GM19455 (cell line): Measurements from ENCODE around the gene ST7.
A peak's percentile ranks its signal among the peaks of the same experiment; 100 is the strongest.

Experiments
- ATAC-seq: cut with Tn5 transposase; IDR thresholded peaks from one replicate; pipeline ENCODE4 v1.9.1; 2021; ENCODE audit not compliant: unreplicated experiment

The ST7 gene

DNA sequence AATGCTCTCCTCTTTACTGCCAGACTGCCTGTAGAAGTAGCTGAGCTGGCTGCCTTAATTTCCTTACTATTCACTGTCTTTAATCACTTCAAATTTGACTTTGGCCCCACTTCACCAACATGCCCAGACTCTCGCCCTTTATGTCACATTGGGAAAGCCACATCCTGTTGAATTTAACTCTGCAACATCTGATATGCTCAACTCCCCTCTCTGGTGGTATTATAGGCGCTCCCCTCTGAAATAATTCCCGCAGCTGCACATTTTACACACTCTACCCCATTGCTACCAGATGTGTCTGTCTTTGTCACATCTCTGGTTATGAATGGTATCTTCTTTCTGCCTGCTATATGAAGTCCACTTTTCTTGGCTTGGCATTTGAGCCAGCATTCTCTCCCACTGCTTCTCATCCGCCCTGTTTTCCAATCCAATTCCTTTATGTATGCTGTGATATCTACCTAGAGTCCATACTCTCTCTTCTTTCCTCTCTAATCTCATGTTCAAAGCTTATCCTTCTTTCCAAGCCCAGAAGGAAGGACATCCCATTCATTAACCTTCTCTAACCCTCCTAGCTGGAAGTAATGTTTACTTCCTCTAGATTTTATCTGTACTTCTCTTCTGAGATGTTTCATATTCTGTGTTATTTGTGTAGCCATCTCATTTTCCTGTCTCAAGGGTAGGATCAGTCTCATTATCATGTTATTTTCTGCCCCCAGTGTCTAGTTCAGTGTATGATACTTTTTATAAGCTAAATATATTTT is 134.5 kb downstream of the ST7 start:
- ATAC-seq, result no peak

DNA sequence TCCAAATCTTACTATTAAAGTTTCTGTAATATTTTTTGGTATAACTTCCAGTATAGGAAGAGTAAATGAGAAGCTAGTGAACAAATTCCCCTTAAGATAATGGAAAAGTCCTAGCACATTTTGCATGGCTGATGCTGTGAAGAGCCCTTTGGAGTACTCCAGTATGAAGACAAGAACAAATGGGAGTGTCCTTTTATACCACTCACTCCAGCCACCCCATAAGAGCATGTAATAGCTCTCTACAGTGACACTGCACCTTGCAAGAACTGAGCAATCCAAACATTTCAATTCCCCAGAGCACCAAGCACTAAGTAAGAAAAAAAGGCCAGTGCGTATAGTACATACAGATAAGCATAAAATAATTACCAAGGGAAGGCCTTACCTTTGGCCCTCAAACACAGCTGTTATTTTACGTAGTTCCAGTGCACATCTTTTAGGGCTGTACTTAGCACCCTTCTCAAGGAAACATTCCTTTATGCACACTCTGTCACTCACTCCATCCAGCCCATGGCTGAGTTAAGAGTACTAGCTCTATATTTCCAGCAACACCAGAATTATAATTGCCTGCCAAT is 135.4 kb downstream of the ST7 start:
- no peak for ATAC-seq

DNA sequence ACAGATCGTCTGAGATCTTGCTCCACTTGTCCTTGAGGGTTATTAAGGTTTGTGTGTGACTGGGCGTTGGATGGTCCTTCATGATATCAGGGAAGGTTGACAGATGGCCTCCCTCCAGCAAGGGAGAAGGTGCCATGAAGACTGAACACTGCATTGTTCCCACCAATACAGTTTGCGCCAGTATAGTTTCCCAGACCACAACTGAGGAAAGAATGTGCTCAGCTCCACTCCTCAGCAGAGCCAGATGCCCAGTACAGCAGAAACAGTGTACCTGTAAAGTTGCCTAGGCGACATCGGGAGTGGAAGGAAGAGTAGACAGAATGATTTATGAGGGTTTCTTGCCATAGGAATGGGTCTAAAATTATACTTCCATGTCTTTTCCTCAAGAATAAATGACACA is 137.5 kb downstream of the ST7 start:
- ATAC-seq, result no peak

DNA sequence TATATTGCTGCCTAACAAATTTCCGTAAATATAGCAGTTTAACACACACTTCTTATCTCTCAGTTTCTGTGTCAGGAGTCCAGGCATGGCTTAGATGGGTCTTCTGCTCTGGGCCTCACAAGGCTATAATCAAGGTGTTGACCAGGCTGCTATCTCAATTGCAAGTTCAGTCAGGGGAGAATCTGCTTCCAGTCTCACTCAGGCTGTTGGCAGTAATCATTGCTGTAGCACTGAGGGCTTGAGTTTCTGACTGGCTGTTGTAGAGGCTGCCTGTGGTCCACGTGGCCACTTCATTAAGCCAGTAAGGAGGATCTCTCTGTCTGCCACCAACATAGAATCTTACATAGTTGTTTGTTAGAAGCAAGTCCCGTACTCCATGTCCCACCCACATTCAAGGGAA is 138.4 kb downstream of the ST7 start:
- no peak for ATAC-seq

DNA sequence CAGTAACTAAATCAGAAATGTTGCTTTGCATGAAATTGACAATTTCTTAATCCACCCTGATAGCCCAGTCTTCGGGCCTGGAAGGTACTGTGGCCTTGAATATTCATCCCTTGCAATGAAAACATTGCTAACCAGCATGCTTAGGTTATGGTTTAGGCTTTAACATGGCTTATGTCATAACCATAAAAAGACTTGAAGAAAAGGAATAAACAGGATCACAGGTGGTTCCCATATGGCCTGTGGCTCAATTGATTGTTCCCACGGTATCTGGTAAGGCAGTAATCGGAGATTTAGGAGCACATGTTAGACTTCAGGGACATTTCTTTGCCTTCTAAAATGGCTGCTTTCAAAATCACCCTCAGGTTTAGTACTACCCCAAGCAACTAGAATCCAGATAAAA is 139.5 kb downstream of the ST7 start:
- no peak for ATAC-seq

DNA sequence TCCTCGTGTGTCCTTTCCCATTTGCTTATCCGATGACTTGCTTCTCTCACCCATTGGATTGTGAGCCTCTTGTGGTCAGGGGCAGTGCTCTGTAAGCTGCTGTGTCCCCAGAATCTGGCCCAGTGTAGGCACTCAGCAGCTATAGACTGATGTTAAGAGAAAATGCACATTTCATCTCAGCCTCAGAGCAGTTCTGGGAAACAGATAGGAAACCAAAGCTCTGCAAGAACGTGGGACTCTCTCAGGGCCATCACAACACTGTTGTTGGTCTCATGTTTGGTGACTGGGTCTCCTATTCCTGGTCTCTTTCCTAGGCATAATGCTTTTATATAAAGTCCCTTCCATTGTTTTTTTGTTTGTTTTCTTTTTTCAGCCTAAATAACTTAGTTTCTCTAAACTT is 141.2 kb downstream of the ST7 start:
- ATAC-seq, result no peak

DNA sequence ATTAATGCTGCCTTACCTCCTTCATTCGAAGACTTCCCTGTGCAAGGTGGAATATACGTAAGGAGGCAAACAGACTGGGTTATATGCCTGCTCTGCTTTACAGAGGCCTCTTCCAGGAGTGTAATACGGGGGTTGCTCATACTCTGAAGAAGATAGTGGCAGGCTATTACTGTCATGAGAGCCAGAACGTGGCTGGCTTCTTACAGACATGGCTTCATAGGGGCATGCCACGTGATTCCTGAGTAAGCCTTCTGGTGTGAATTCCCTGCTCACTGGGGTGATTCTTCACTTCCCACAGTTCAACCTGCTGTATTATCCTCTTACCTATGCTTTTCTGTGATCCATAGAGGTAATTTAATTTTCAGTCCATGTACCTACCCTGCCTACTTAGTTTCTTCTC is 141.8 kb downstream of the ST7 start:
- no peak for ATAC-seq

DNA sequence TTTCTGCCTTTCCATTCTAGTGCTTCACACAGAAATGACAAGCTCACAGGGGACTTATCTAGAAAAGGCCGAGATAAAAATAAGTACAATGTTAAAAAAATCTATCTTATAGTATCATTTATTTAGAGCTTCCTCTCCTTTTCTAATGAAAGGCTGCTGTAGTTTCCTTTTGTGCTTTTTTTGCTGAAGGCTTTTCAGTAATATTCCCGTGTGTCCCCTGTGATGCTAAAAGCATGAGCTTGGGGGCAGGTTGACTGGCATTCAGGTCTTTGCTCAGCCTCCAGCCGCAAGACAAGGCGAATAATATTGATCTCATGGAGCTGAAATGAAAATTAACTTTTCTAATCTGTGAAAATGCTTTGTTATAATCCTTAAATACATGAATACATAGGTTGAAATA is 143.0 kb downstream of the ST7 start:
- ATAC-seq, result no peak

DNA sequence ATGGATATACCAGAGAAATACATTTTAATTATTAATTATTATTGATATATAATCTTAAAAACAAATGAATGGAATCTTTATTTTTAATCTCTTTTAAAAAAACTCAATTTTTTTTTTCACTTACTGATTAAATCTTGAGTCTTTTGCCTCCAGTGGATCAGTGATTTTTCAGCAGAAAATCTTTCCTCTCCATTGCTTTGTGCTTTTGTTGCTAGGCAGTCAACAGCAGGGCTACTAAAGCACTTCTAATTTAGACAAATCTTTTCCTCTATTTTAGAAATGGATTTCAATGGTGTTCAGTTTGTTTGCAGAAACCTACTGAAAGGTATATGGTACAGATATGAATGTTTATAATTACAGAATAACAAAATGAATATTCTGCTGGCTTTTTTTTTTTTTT is 143.6 kb downstream of the ST7 start:
- ATAC-seq, result no peak

DNA sequence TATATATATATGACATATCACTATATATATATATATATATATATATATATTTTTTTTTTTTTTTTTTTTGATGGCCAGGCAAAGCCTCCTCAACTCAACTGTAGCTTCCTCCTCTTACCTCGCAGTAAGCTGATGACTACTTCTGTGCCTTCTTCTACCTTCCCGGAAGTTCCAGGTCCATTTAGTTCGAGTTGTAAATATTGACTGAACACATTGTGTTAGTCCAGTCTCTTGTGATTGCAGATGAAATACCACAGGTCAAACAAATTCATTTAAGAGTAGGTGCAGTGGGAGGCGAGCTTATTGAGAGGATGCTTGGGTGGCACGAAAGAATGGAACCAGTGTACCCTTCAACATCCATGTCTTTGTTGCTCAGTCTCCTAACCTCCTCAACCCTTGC is 144.6 kb downstream of the ST7 start:
- no peak for ATAC-seq

DNA sequence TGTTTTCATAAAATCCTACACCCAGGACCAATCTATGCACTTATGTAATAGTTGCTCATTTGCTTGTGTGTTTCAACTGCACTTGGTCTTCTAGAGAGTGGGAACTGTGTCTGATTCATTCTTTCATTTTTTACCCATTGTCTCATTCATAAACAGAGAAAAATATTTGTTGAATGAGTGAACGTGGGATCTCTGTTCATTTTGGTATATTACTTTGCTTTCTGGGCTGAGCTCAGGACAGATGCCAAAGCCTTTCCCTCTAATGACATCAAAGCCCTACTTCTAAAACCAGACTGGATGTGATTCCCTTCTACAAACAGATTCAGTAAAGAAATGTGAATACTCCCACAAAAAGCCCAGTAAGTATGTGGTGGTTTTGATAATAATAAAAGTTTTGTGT is 145.2 kb downstream of the ST7 start:
- no peak for ATAC-seq

DNA sequence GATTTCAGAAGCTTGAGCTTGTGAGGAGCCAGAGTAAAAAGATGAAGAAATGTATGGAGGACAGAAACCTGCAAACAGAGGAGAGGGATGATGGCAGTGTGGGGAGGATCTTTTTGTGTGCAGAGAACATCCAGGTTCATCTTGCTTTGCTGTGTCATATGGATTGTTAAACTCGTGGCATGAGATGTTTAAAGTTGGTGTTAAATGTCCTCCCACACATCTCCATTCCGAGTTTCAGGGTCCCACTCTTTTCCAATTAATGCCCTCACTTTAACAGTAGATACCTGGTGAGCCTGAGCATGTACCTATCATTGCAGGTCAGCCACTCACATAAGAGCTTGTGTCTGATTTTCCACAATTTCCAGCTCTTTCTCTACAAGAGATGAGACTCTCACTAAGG is 147.7 kb downstream of the ST7 start:
- no peak for ATAC-seq

DNA sequence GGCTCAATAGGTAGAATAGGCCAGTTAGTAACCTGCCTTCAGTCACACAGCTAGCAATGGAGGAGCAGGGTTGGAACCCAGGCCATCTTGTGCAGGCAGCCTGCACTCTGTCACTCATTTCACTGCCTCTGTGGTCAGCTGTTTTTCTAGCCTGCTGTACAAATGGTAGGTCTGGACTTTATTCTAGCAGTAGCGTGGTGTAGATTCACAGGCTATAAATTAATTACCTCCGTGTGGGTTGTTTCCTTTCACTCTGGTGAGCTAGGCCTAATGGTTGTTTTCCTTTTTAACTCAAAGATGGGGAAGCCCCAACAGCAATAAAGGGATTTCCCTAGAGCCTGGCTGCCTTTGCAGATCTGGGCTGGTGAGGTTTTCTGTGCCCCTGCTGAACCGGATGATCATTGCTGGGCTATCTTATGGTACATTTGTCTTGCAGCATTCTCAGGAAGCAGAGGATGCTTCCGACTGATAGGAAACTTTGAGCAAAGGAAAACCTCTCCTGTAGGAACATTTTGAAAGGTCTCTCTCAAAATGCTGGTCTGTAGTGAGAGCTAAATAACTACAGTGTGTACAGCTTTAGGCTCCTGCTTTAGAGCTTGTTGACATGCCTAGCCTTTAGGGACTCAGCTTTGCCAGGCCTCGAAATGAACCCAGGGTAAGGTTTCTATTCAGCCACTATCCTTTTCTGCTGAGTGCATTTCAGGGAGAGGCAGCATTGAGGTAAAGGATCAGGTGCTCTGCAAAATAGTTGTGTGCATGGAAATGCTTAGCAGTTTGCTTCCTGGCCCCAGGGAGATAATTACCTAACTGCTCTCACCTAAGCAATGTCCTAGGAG is 157.4 kb downstream of the ST7 start:
- ATAC-seq, result peak; percentile 94

DNA sequence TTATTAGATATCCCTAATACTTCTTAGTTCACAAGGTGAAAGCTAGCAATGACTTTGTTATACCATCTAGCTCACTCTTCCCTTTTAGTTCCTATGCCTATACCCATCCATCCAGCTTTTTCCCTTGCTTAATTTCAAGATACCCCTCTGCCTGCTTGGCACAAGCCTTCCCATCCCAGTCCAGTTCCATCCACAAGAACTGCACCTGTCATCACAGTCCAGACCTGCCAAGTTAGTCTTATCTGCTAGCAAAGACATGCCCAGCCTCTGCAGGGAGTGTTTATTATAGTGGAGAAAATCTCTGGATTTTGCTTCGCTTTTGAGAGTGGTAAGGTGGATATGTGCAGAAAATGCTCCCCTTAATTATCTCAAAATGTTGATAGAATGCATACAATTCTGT is 158.2 kb downstream of the ST7 start:
- ATAC-seq, result no peak

DNA sequence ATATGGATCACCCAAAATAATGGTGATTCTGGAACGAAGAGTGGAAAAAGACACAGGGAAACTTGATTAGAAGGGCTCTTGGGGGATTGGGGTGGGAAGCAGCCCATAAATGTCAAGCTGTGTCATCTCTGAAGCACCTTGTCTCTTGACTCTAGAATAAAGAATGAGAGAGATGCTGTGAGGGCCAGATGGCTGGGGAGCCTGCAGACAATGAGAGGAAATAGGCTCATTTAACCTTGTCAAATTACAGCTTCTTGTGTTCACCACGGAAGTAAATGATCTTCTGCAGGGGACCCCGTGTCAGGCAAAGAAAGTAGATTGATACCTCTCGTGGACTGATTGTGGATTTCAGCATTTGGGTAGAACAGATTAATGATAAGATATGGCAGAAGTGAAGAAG is 159.3 kb downstream of the ST7 start:
- ATAC-seq, result no peak

DNA sequence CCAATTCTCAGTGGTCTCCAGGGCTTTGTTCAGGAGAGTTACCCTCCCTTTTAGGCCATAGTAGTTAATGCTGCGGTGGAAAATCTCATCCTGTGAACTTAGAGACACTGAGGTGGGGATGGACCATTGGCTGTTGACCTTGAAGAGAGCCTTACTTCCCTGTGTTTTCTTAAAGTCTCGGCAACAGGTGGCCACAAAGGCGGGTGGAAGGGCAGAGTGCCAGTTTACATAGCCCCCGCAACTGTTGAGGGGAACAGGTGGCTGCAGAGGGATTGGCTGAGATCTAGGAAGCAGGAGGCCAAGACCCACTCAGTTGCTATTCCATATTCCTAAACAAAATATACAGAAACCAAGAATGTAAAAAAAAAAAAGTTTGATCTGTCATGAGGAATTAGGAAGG is 160.6 kb downstream of the ST7 start:
- ATAC-seq, result no peak

DNA sequence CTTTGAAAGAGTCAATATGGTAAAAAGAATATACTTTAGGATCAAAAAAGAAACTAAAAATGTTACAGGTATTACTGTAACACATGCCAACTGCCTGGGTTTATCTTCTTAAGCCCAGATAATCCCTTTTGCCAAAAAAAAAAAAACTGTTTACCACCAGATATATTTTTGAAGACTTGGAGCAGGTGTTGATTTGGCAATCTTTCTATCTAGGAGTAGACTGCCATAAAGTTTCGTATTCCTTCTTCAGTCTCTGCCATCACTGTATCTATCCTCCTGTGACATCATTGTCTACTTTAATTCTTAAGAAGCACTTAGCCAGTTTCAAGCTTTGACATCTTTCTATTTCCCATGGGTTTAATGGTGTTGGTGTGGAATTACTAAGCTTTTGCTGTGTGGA is 161.0 kb downstream of the ST7 start:
- ATAC-seq, result no peak

DNA sequence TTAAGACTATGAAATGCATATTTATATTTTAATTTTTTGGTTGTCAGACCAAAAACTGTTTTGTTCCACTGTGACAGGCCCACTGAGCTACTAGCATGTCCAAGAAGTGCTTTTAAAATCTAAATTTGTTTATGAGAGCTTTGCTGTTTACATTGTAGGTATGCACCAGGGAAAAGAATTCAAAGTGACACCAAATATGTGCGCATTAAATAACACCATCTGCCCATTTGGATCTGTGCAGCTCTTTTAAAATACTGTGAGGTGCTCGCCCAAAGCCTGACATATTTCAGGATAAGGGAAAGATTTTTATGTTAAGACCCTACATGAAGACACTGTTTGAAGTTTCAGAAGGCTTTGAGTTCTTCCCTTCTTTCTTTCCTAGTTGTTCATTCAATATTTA is 162.9 kb downstream of the ST7 start:
- no peak for ATAC-seq

DNA sequence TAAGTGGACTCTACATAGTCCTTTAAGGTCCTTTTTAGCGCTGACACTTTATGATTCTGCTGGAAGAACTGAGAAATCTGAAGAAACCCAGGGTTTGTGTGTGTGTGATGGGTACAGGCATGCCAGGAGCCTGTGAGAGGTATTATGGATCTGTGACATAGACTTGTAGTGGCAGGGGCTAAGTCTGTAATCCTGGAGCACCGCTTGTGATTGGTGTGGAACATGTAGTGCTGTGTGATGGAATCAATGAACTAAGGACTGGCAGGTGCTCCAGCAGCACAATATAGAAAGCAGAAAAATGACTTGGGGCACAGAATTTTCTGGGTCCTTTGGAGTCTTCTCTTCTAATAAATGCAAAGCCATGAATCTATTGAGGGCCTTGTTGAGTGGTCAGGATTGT is 163.9 kb downstream of the ST7 start:
- ATAC-seq, result no peak

DNA sequence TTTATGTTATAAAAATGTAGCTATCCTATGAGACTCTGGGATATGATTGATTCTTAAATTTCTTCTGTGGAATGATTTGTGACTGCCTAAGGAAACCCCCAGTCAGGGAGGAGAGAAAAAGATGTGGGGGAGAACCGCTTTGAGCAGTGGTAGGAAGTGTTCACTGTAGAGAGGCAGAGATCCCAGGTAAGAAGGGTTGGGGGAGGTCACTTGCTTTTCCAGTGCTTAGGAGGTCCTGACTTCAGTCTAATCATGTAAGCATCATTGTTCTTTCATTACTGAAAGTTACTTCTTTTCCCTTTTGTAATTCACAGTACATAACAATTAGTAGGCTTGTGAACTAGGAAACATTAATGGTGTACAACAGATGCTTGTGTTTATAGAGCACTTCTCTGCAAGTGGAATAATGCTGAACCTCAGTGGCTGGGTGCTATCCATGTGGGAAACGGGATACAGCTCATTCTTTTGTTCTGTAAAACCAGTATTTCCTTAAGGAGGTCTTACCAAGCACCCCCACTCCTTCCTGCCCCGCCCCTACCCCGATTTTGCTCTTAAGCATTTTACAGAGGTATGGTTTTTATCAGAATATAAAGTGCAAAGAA is 165.4 kb downstream of the ST7 start:
- no peak for ATAC-seq

DNA sequence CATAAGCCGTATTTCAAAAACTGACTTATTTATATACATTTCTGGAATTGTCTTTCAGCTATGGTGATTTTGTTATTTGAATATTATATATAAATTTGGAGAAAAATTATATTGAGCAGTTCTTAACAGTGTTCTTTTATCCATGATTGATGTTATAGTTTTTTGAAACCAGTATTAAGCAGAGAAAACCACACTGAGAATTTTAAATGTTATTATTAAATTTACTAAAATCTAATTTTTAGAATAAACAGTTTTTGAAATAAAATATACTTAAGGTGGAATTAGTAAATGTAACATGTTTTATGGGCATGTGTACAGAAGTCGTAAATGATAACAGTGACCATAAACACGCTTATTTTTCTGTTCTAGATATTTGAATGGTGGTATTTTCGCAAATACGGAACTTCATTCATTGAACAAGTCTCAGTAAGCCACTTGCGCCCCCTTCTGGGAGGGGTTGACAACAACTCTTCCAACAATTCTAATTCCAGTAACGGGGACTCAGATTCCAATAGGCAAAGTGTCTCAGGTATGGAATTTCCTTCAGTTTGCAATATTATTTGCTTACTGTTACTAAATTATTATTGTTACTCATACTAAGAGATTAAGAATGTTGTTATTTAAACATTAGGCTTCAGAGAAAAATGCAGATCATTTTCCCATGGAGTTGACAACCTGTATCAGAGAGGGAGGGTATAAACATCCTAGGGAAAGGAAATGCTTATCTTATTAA is 166.1 kb downstream of the ST7 start:
- ATAC-seq, result no peak
